GM19035 (cell line): Measurements from ENCODE around the gene ZDHHC14.

Source experiments
- ATAC-seq: cut with Tn5 transposase; IDR thresholded peaks from one replicate; pipeline ENCODE4 v1.9.1; 2021; ENCODE audit not compliant: unreplicated experiment

Gene ZDHHC14

GRCh38 chr6:157653521-157653920 lies 272.5 kb downstream of the ZDHHC14 start:
- no peak for ATAC-seq

- ATAC-seq: no peak
Observed at GRCh38 chr6:157655139-157655538, 274.1 kb downstream of the ZDHHC14 start.

GRCh38 chr6:157656437-157656997 lies 275.5 kb downstream of the ZDHHC14 start:
- no peak for ATAC-seq

GRCh38 chr6:157657754-157658153 lies 276.8 kb downstream of the ZDHHC14 start:
- no peak for ATAC-seq

GRCh38 chr6:157658301-157658700 lies 277.3 kb downstream of the ZDHHC14 start:
- ATAC-seq: no peak

- no peak for ATAC-seq
Observed at GRCh38 chr6:157659536-157660271, 278.7 kb downstream of the ZDHHC14 start.

GRCh38 chr6:157660414-157660813 lies 279.4 kb downstream of the ZDHHC14 start:
- ATAC-seq: no peak

GRCh38 chr6:157661652-157662051 lies 280.7 kb downstream of the ZDHHC14 start:
- ATAC-seq: no peak

- no peak for ATAC-seq
Observed at GRCh38 chr6:157663261-157663660, 282.3 kb downstream of the ZDHHC14 start.

GRCh38 chr6:157665180-157665579 lies 284.2 kb downstream of the ZDHHC14 start:
- ATAC-seq: no peak

GRCh38 chr6:157666729-157667128 lies 285.7 kb downstream of the ZDHHC14 start:
- no peak for ATAC-seq

- no peak for ATAC-seq
Observed at GRCh38 chr6:157667211-157668008, 286.4 kb downstream of the ZDHHC14 start.

- ATAC-seq: no peak
Observed at GRCh38 chr6:157668009-157668401, 287.0 kb downstream of the ZDHHC14 start.

GRCh38 chr6:157668713-157669112 lies 287.7 kb downstream of the ZDHHC14 start:
- ATAC-seq: no peak

GRCh38 chr6:157669323-157669722 lies 288.3 kb downstream of the ZDHHC14 start:
- no peak for ATAC-seq

- no peak for ATAC-seq
Observed at GRCh38 chr6:157669747-157670216, 288.8 kb downstream of the ZDHHC14 start.

GRCh38 chr6:157670466-157671186 lies 289.6 kb downstream of the ZDHHC14 start:
- no peak for ATAC-seq

- no peak for ATAC-seq
Observed at GRCh38 chr6:157672726-157673412, 291.9 kb downstream of the ZDHHC14 start.

- ATAC-seq: no peak
Observed at GRCh38 chr6:157673596-157673995, 292.6 kb downstream of the ZDHHC14 start.

GRCh38 chr6:157674061-157674460 lies 293.1 kb downstream of the ZDHHC14 start:
- ATAC-seq: no peak

- no peak for ATAC-seq
Observed at GRCh38 chr6:157675831-157676230, 294.8 kb downstream of the ZDHHC14 start.
